B cell (primary cell): Measurements from ENCODE around the gene MPZL1. TPM values are rescaled to one million over a fixed set of nuclear protein-coding genes. Genes with fewer than 3 reads are reported as not detected.

Source experiments
- ATAC-seq: fragments of 200-7000 bp; cut with Tn5 transposase; one replicate; pipeline ENCODE4 v1.10.0; 2021; ENCODE audit warnings: low read depth, mild to moderate bottlenecking, moderate number of reproducible peaks, moderate library complexity
- CTCF ChIA-PET: fragments of 350-600 bp; sonication (Branson Sonifier 250); formaldehyde crosslinking; loops from one replicate; lab custom pipeline; 2021; ENCODE audit warnings: antibody characterized with exemption, inconsistent platforms; lab: Charles Lee
- POLR2A ChIA-PET: fragments of 350-600 bp; sonication (Branson Sonifier 250); formaldehyde crosslinking; loops from one replicate; lab custom pipeline; 2021; ENCODE audit warnings: antibody characterized with exemption; lab: Charles Lee
- DNase-seq: peaks from one replicate; pipeline ENCODE4 v3.0.0; 2013
- H2AFZ ChIP-seq: 2 replicates; pipeline ENCODE4 v1.6.1; 2012; ENCODE audit warnings: mild to moderate bottlenecking, low read depth, low read length; ENCODE audit not compliant: insufficient read depth, poor library complexity, severe bottlenecking
- H3K27ac ChIP-seq, 2 donors: 1 replicate in 1 of 2; 2 replicates in 1 of 2; pipeline ENCODE4 v1.5.1; 2012 to 2013; ENCODE audit warnings: low read length in 2 of 2, mild to moderate bottlenecking in 2 of 2, moderate library complexity in 1 of 2
- H3K27me3 ChIP-seq, 4 experiments: fragments of 200-600 bp in 1 of 4; sonication (generic) in 1 of 4; replicated peaks in 1 of 4; 1 replicate in 2 of 4; 2 replicates in 2 of 4; pipeline versions ENCODE4 v1.6.1 to v1.7.0; 2013 to 2016; ENCODE audit warnings: low read length in 3 of 4, mild to moderate bottlenecking in 2 of 4, mixed read lengths in 1 of 4, moderate library complexity in 1 of 4; ENCODE audit not compliant: insufficient read depth in 4 of 4, control insufficient read depth in 3 of 4; ENCODE audit errors: control extremely low read depth in 1 of 4
- H3K36me3 ChIP-seq, 2 experiments: replicated peaks in 1 of 2; 1 replicate in 1 of 2; 2 replicates in 1 of 2; pipeline versions ENCODE4 v1.6.1 to v1.7.1; 2013; ENCODE audit warnings: low read length in 1 of 2; ENCODE audit not compliant: insufficient read depth in 2 of 2, control insufficient read depth in 1 of 2; ENCODE audit errors: control extremely low read depth in 1 of 2, extremely low read depth in 1 of 2
- H3K4me1 ChIP-seq, 2 donors: fragments of 200-600 bp in 1 of 2; sonication (generic) in 1 of 2; 1 replicate in 1 of 2; 2 replicates in 1 of 2; pipeline versions ENCODE4 v1.5.1 to v1.6.1; 2013 to 2017; ENCODE audit warnings: low read length in 2 of 2; ENCODE audit not compliant: control insufficient read depth in 2 of 2, insufficient read depth in 2 of 2
- H3K4me2 ChIP-seq: replicated peaks from 2 replicates; pipeline ENCODE3; 2012; ENCODE audit warnings: mild to moderate bottlenecking, low read depth, low read length; ENCODE audit not compliant: poor library complexity, severe bottlenecking
- H3K4me3 ChIP-seq, 5 experiments: fragments of 200-600 bp in 1 of 5; sonication (generic) in 1 of 5; 1 replicate in 3 of 5; 2 replicates in 2 of 5; pipeline versions ENCODE4 v1.5.1 to v1.7.0; 2011 to 2016; ENCODE audit warnings: low read length in 4 of 5, mild to moderate bottlenecking in 4 of 5, low read depth in 2 of 5, control low read depth in 1 of 5, moderate library complexity in 1 of 5; ENCODE audit not compliant: insufficient read depth in 1 of 5; ENCODE audit errors: control extremely low read depth in 1 of 5, extremely low read depth in 1 of 5
- H3K79me2 ChIP-seq: fragments of 200-600 bp; sonication (generic); one replicate; pipeline ENCODE4 v1.6.0; 2016; ENCODE audit warnings: low read length; ENCODE audit not compliant: control insufficient read depth, insufficient read depth
- H3K9ac ChIP-seq: fragments of 200-600 bp; sonication (generic); 2 replicates; pipeline ENCODE4 v1.6.1; 2017; ENCODE audit warnings: mild to moderate bottlenecking, low read length, moderate library complexity
- H3K9me3 ChIP-seq, 3 donors: one replicate each; pipeline versions ENCODE4 v1.6.1 to v1.7.1; 2013; ENCODE audit warnings: low read length in 2 of 3; ENCODE audit not compliant: control insufficient read depth in 2 of 3, insufficient read depth in 1 of 3; ENCODE audit errors: control extremely low read depth in 1 of 3
- H4K20me1 ChIP-seq: 2 replicates; pipeline ENCODE4 v1.6.0; 2012; ENCODE audit warnings: mild to moderate bottlenecking, low read length; ENCODE audit not compliant: insufficient read depth, control insufficient read depth, poor library complexity, severe bottlenecking
- H3K27ac Mint-ChIP-seq: one replicate; pipeline ENCODE4 v1.8.0; 2021; ENCODE audit warnings: mixed read lengths
- H3K27me3 Mint-ChIP-seq: one replicate; pipeline ENCODE4 v1.8.0; 2021; ENCODE audit warnings: mixed read lengths
- H3K4me1 Mint-ChIP-seq: one replicate; pipeline ENCODE4 v1.8.0; 2021; ENCODE audit warnings: mixed read lengths
- H3K4me3 Mint-ChIP-seq: one replicate; pipeline ENCODE4 v1.8.0; 2021; ENCODE audit warnings: mixed read lengths
- H3K9me3 Mint-ChIP-seq: one replicate; pipeline ENCODE4 v1.8.0; 2022; ENCODE audit warnings: mixed read lengths; ENCODE audit not compliant: insufficient read depth
- EZH2 ChIP-seq: IDR thresholded peaks from 2 replicates; pipeline ENCODE4 v1.6.1; 2012; ENCODE audit warnings: borderline replicate concordance, low read depth, mild to moderate bottlenecking, moderate library complexity, low read length; ENCODE audit not compliant: insufficient read depth, poor library complexity, severe bottlenecking
- WGBS: methylation state at CpG from one replicate; pipeline ENCODE4 v1.1.5; 2013; ENCODE audit warnings: missing lambda C conversion rate; ENCODE audit not compliant: insufficient coverage; 5-methylcytosine and 5-hydroxymethylcytosine counted together
- intact Hi-C: fragments of 100-400 bp; cut with micrococcal nuclease; formaldehyde crosslinking; loops from one replicate; pipeline ENCODE4 v1.10.0; 2022
- polyA plus RNA-seq: library from polyadenylated mRNA; depleted of rRNA; stranded (reverse); fragments of >200 nt; gene quantifications from 2 replicates; pipeline ENCODE4 v1.2.3, GENCODE V29; 2012
- total RNA-seq, 2 donors: library from RNA; stranded (reverse); fragments of 120-200 nt in 1 of 2; gene quantifications; 1 replicate in 1 of 2; 2 replicates in 1 of 2; pipeline versions ENCODE4 v1.2.3 to v1.2.4, GENCODE V29; 2013 to 2022
- TF ChIP-seq, protein P1 (sequence below): fragments of 200-600 bp; IDR thresholded peaks from one replicate; pipeline ENCODE4 v1.8.0; 2022; ENCODE audit warnings: antibody characterized with exemption, mild to moderate bottlenecking

The MPZL1 gene
- total and polyA plus RNA-seq, 2 donors (not counting 1 experiment from before 2014, with no cell fraction given): 15.4 to 27.7 TPM

- DNase-seq (no peak), ATAC-seq (no peak)
- Mint-ChIP-seq H3K4me1 (no peaks in the 10 kb centered on the region), H3K9me3 (no peaks in the 10 kb centered on the region), H3K27ac (no peak overlapping the region), H3K4me3 (no peak overlapping the region), H3K27me3 (no peaks in the 10 kb centered on the region)
- H3K79me2 ChIP-seq: peaks cover 4% of the 10 kb centered on the region
- H3K4me1 ChIP-seq: no peaks in the 10 kb centered on the region
- H3K9me3 ChIP-seq: peaks cover 0 to 4% (median 3%) of the 10 kb centered on the region in 3 donors
- H2AFZ ChIP-seq: no peak overlapping the region
- TF ChIP-seq, protein P1, sequence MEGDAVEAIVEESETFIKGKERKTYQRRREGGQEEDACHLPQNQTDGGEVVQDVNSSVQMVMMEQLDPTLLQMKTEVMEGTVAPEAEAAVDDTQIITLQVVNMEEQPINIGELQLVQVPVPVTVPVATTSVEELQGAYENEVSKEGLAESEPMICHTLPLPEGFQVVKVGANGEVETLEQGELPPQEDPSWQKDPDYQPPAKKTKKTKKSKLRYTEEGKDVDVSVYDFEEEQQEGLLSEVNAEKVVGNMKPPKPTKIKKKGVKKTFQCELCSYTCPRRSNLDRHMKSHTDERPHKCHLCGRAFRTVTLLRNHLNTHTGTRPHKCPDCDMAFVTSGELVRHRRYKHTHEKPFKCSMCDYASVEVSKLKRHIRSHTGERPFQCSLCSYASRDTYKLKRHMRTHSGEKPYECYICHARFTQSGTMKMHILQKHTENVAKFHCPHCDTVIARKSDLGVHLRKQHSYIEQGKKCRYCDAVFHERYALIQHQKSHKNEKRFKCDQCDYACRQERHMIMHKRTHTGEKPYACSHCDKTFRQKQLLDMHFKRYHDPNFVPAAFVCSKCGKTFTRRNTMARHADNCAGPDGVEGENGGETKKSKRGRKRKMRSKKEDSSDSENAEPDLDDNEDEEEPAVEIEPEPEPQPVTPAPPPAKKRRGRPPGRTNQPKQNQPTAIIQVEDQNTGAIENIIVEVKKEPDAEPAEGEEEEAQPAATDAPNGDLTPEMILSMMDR: no peak
- no peak for TF ChIP-seq EZH2
- H3K9ac ChIP-seq: no peak overlapping the region
- H3K4me2 ChIP-seq: no peak overlapping the region
- H3K27ac ChIP-seq: no peak overlapping the region
- ChIA-PET POLR2A (no interaction called here), CTCF (interaction anchor here (1.0 kb wide), 1 partner anchor 17 kb away, joined by 3 read pairs; no protein-coding TSS in a partner anchor)
- intact Hi-C loops: no loop called here
- H3K4me3 ChIP-seq: no peak overlapping the region
- H3K27me3 ChIP-seq: no peaks in the 10 kb centered on the region
- no peaks in the 10 kb centered on the region for H4K20me1 ChIP-seq
- H3K36me3 ChIP-seq: peaks cover 12 to 29% of the 10 kb centered on the region in 2 experiments
- no CpG with 5 or more reads among the region's 1 CpG for WGBS
Measured at GRCh38 chr1:167776616-167777268, 55.0 kb downstream of the MPZL1 start.

- TF ChIP-seq, protein P1: no peak
- no peak for TF ChIP-seq EZH2
- Histone ChIP-seq H3K4me1 (no peaks in the 10 kb centered on the region), H3K4me3 (no peak overlapping the region), H3K4me2 (no peak overlapping the region), H3K9me3 (peaks cover 0 to 4% (median 3%) of the 10 kb centered on the region in 3 donors), H4K20me1 (no peaks in the 10 kb centered on the region), H3K9ac (no peak overlapping the region), H3K27ac (no peak overlapping the region), H3K79me2 (no peaks in the 10 kb centered on the region), H3K27me3 (no peaks in the 10 kb centered on the region), H2AFZ (no peak overlapping the region), H3K36me3 (peaks cover 12 to 24% of the 10 kb centered on the region in 2 experiments)
- Mint-ChIP-seq H3K27ac (no peak overlapping the region), H3K4me3 (no peak overlapping the region), H3K9me3 (no peaks in the 10 kb centered on the region), H3K27me3 (no peaks in the 10 kb centered on the region), H3K4me1 (no peaks in the 10 kb centered on the region)
- POLR2A ChIA-PET: no interaction called here
- WGBS: 76% methylated on average over 5 of the region's 5 CpGs
- CTCF ChIA-PET: no interaction called here
- intact Hi-C loops: no loop called here
- no peak for ATAC-seq
- DNase-seq: no peak
Measured at GRCh38 chr1:167777269-167777650, 55.5 kb downstream of the MPZL1 start.
